H1 (cell line): ENCODE data around the gene SLC19A1. TPM values are rescaled to one million over a fixed set of nuclear protein-coding genes. Genes with fewer than 3 reads are reported as not detected.
A peak's percentile ranks its signal among the peaks of the same experiment; 100 is the strongest.

ENCODE experiments used
- CTCF ChIA-PET: fragments of 300-600 bp; sonication (Branson Sonifier 250); formaldehyde crosslinking; loops from one replicate; lab custom pipeline; 2021; ENCODE audit not compliant: partially characterized antibody; lab: Charles Lee
- POLR2A ChIA-PET: fragments of 300-600 bp; sonication (Branson Sonifier 250); formaldehyde crosslinking; loops from one replicate; lab custom pipeline; 2021; ENCODE audit warnings: inconsistent platforms; ENCODE audit not compliant: partially characterized antibody; lab: Charles Lee
- DNase-seq, 2 experiments: peaks; one replicate each; pipeline versions ENCODE4 v3.0.0 to v3.0.0-alpha.2; 2010 to 2022; ENCODE audit warnings: low spot score in 2 of 2, low read depth in 1 of 2, mixed read lengths in 1 of 2
- FAIRE-seq: peaks from 2 replicates; lab custom pipeline; 2011; peaks lifted over from hg19 to GRCh38; lab: Jason Lieb, UNC
- H2AFZ ChIP-seq: 2 replicates; pipeline ENCODE4 v1.8.1; 2012; ENCODE audit warnings: low read length, inconsistent platforms
- H2AK5ac ChIP-seq: 2 replicates; pipeline ENCODE4 v1.6.1; 2013; ENCODE audit warnings: low read depth, low read length
- H2BK120ac ChIP-seq: replicated peaks from 2 replicates; pipeline ENCODE3; 2013; ENCODE audit warnings: low read depth, low read length, inconsistent platforms
- H2BK12ac ChIP-seq: 2 replicates; pipeline ENCODE4 v1.6.1; 2013; ENCODE audit warnings: low read depth, low read length
- H2BK15ac ChIP-seq: 2 replicates; pipeline ENCODE4 v1.6.1; 2013; ENCODE audit warnings: low read length
- H2BK20ac ChIP-seq: 2 replicates; pipeline ENCODE4 v1.6.1; 2013; ENCODE audit warnings: low read length
- H2BK5ac ChIP-seq: 2 replicates; pipeline ENCODE4 v1.6.1; 2013; ENCODE audit warnings: low read depth, low read length
- H3K14ac ChIP-seq: 2 replicates; pipeline ENCODE4 v1.6.1; 2013; ENCODE audit warnings: inconsistent platforms; ENCODE audit not compliant: insufficient read length
- H3K18ac ChIP-seq: 2 replicates; pipeline ENCODE4 v1.6.1; 2013; ENCODE audit warnings: low read length; ENCODE audit errors: extremely low read depth
- H3K23ac ChIP-seq: 2 replicates; pipeline ENCODE4 v1.6.1; 2013; ENCODE audit warnings: inconsistent platforms; ENCODE audit not compliant: insufficient read length
- H3K23me2 ChIP-seq: 2 replicates; pipeline ENCODE4 v1.6.1; 2013; ENCODE audit warnings: low read depth, low read length
- H3K27ac ChIP-seq: 2 replicates; pipeline ENCODE4 v1.6.1; 2011; ENCODE audit warnings: low read depth, low read length, inconsistent platforms
- H3K27me3 ChIP-seq, 4 experiments: replicated peaks in 1 of 4; 1 replicate in 1 of 4; 2 replicates in 3 of 4; pipeline versions ENCODE4 v1.6.1 to v1.8.1; 2011 to 2013; ENCODE audit warnings: low read length in 3 of 4, mild to moderate bottlenecking in 3 of 4, inconsistent platforms in 2 of 4, mixed read lengths in 2 of 4, moderate library complexity in 1 of 4; ENCODE audit not compliant: control insufficient read depth in 3 of 4, insufficient read depth in 3 of 4; ENCODE audit errors: extremely low read depth in 1 of 4
- H3K36me3 ChIP-seq, 4 experiments: 2 replicates each; pipeline versions ENCODE4 v1.6.1 to v1.8.1; 2011 to 2013; ENCODE audit warnings: mild to moderate bottlenecking in 4 of 4, low read length in 3 of 4, moderate library complexity in 2 of 4, control low read depth in 1 of 4, inconsistent platforms in 1 of 4; ENCODE audit not compliant: insufficient read depth in 4 of 4, control insufficient read depth in 2 of 4
- H3K4ac ChIP-seq: replicated peaks from 2 replicates; pipeline ENCODE3; 2013; ENCODE audit warnings: low read length, low read depth, mixed read lengths, inconsistent platforms; ENCODE audit not compliant: insufficient read length
- H3K4me1 ChIP-seq, 4 experiments: replicated peaks in 1 of 4; 1 replicate in 1 of 4; 2 replicates in 3 of 4; pipeline versions ENCODE4 v1.6.1 to v1.8.1; 2011 to 2013; ENCODE audit warnings: low read length in 3 of 4, inconsistent platforms in 2 of 4, mixed read lengths in 1 of 4; ENCODE audit not compliant: insufficient read depth in 4 of 4, control insufficient read depth in 3 of 4
- H3K4me2 ChIP-seq, 2 experiments: 2 replicates each; pipeline versions ENCODE4 v1.6.1 to v1.8.1; 2011 to 2013; ENCODE audit warnings: low read depth in 2 of 2, low read length in 2 of 2, control low read depth in 1 of 2, inconsistent platforms in 1 of 2, mild to moderate bottlenecking in 1 of 2; ENCODE audit not compliant: insufficient read depth in 1 of 2
- H3K4me3 ChIP-seq, 4 experiments: fragments of 200-600, 300-600 bp in 1 of 4; sonication (generic), shearing (Covaris generic), sonication (Bioruptor Twin) in 1 of 4; 2 replicates each; pipeline versions ENCODE4 v1.5.1 to v1.8.1; 2011 to 2016; ENCODE audit warnings: low read length in 4 of 4, low read depth in 3 of 4, control low read depth in 2 of 4, inconsistent platforms in 2 of 4, mild to moderate bottlenecking in 2 of 4, mixed read lengths in 1 of 4, moderate library complexity in 1 of 4; ENCODE audit not compliant: insufficient read depth in 2 of 4; ENCODE audit errors: extremely low read depth in 1 of 4
- H3K56ac ChIP-seq: replicated peaks from 2 replicates; pipeline ENCODE3; 2013; ENCODE audit warnings: low read depth, mild to moderate bottlenecking, mixed read lengths, low read length, inconsistent platforms; ENCODE audit not compliant: insufficient read length
- H3K79me1 ChIP-seq: 2 replicates; pipeline ENCODE4 v1.6.1; 2013; ENCODE audit warnings: low read depth, low read length, control low read depth
- H3K79me2 ChIP-seq, 2 experiments: 2 replicates each; pipeline versions ENCODE4 v1.6.1 to v1.8.1; 2012 to 2013; ENCODE audit warnings: low read length in 2 of 2, mild to moderate bottlenecking in 2 of 2, inconsistent platforms in 1 of 2; ENCODE audit not compliant: insufficient read depth in 2 of 2, control insufficient read depth in 1 of 2
- H3K9ac ChIP-seq, 4 experiments: replicated peaks in 1 of 4; 1 replicate in 1 of 4; 2 replicates in 3 of 4; pipeline versions ENCODE4 v1.6.1 to v1.8.1; 2011 to 2013; ENCODE audit warnings: low read depth in 3 of 4, low read length in 3 of 4, control low read depth in 2 of 4, mild to moderate bottlenecking in 2 of 4, moderate library complexity in 2 of 4, inconsistent platforms in 1 of 4; ENCODE audit errors: extremely low read depth in 1 of 4
- H3K9me3 ChIP-seq, 2 experiments: 2 replicates each; pipeline versions ENCODE4 v1.6.1 to v1.8.1; 2012 to 2013; ENCODE audit warnings: mild to moderate bottlenecking in 2 of 2, moderate library complexity in 2 of 2, control low read depth in 1 of 2, inconsistent platforms in 1 of 2, low read depth in 1 of 2, low read length in 1 of 2, mixed read lengths in 1 of 2; ENCODE audit not compliant: insufficient read depth in 2 of 2
- H4K20me1 ChIP-seq, 2 experiments: replicated peaks in 1 of 2; 2 replicates each; pipeline versions ENCODE3 to v1.8.1; 2011 to 2013; ENCODE audit warnings: inconsistent platforms in 2 of 2, low read length in 2 of 2, mild to moderate bottlenecking in 1 of 2; ENCODE audit not compliant: insufficient read depth in 2 of 2, control insufficient read depth in 1 of 2
- H4K5ac ChIP-seq: 2 replicates; pipeline ENCODE4 v1.6.1; 2013; ENCODE audit warnings: low read length, low read depth, mixed read lengths, inconsistent platforms; ENCODE audit not compliant: insufficient read length
- H4K8ac ChIP-seq: 2 replicates; pipeline ENCODE4 v1.8.0; 2013; ENCODE audit warnings: mild to moderate bottlenecking, moderate library complexity, low read length, inconsistent platforms; ENCODE audit not compliant: insufficient read depth; ENCODE audit errors: extremely low read depth
- H4K91ac ChIP-seq: replicated peaks from 2 replicates; pipeline ENCODE3; 2013; ENCODE audit warnings: low read length, mixed read lengths, inconsistent platforms; ENCODE audit not compliant: insufficient read length
- CREB1 ChIP-seq: IDR thresholded peaks from 2 replicates; pipeline ENCODE4 v1.6.1; 2012; ENCODE audit warnings: inconsistent platforms
- EGR1 ChIP-seq: IDR thresholded peaks from 2 replicates; pipeline ENCODE4 v1.6.1; 2011; ENCODE audit warnings: low read depth, low read length, borderline replicate concordance
- MAFK ChIP-seq: IDR thresholded peaks from 2 replicates; pipeline ENCODE4 v1.6.1; 2012; ENCODE audit warnings: low read depth, mild to moderate bottlenecking, improper control_type of control experiment, low read length
- POLR2AphosphoS5 ChIP-seq: IDR thresholded peaks from 2 replicates; pipeline ENCODE4 v1.6.1; 2011; ENCODE audit warnings: low read depth, low read length
- RAD21 ChIP-seq, 2 experiments: IDR thresholded peaks in 1 of 2; conservative IDR thresholded peaks in 1 of 2; 2 replicates each; pipeline ENCODE4 v1.6.1; 2011; ENCODE audit warnings: low read depth in 2 of 2, low read length in 2 of 2, improper control_type of control experiment in 1 of 2, inconsistent platforms in 1 of 2, mild to moderate bottlenecking in 1 of 2, moderate library complexity in 1 of 2
- SAP30 ChIP-seq: fragments of 300-600 bp; sonication (generic); IDR thresholded peaks from 2 replicates; pipeline ENCODE4 v1.7.1; 2012; ENCODE audit warnings: low read length, moderate library complexity, mild to moderate bottlenecking, inconsistent platforms; ENCODE audit not compliant: insufficient read depth, insufficient replicate concordance
- SP4 ChIP-seq: IDR thresholded peaks from 2 replicates; pipeline ENCODE4 v1.6.1; 2012; ENCODE audit warnings: low read length, inconsistent platforms
- TEAD4 ChIP-seq: IDR thresholded peaks from 2 replicates; pipeline ENCODE4 v1.6.1; 2012; ENCODE audit warnings: low read depth, low read length, inconsistent platforms, mixed read lengths
- WGBS, 2 experiments: shearing (Covaris generic) in 1 of 2; methylation state at CpG; one replicate each; pipeline versions ENCODE4 v1.1.6 to v1.1.7; 2013 to 2015; ENCODE audit warnings: low lambda C conversion rate in 2 of 2, mixed read lengths in 2 of 2, inconsistent platforms in 1 of 2, low coverage in 1 of 2, missing lambda C conversion rate in 1 of 2; ENCODE audit not compliant: insufficient replicate concordance in 2 of 2, insufficient coverage in 1 of 2, insufficient read length in 1 of 2; ENCODE audit errors: extremely low coverage in 1 of 2, missing lambda C conversion rate in 1 of 2; 5-methylcytosine and 5-hydroxymethylcytosine counted together
- polyA plus RNA-seq, 7 experiments: library from polyadenylated mRNA; depleted of rRNA in 3 of 7; stranded (reverse) in 5 of 7; unstranded in 2 of 7; fragments of >200 nt in 5 of 7; fragments of 200-250 nt in 2 of 7; gene quantifications; 1 replicate in 5 of 7; 2 replicates in 1 of 7; 4 replicates in 1 of 7; pipeline versions ENCODE4 v1.2.1 to v1.2.3, GENCODE V29; 2011 to 2013; ENCODE audit warnings: missing spikeins in 2 of 7, mixed read lengths in 2 of 7
- total RNA-seq: library from RNA; stranded (reverse); fragmentation: NEBNext Ultra II Directional; extraction: Animal tissue kit (Norgen Biotek cat#: 25700); gene quantifications from 2 replicates; pipeline ENCODE4 v1.2.1, GENCODE V29; 2021
- TF ChIP-seq, protein P1 (sequence below): IDR thresholded peaks from 2 replicates; pipeline ENCODE4 v1.6.1; 2012; ENCODE audit warnings: low read length, inconsistent platforms

Gene SLC19A1
- total and polyA plus RNA-seq, 2 of the 8 experiments (the other 6 are each of a cell fraction or from before 2014, with no cell fraction given): 31.6 to 43.8 TPM

DNA sequence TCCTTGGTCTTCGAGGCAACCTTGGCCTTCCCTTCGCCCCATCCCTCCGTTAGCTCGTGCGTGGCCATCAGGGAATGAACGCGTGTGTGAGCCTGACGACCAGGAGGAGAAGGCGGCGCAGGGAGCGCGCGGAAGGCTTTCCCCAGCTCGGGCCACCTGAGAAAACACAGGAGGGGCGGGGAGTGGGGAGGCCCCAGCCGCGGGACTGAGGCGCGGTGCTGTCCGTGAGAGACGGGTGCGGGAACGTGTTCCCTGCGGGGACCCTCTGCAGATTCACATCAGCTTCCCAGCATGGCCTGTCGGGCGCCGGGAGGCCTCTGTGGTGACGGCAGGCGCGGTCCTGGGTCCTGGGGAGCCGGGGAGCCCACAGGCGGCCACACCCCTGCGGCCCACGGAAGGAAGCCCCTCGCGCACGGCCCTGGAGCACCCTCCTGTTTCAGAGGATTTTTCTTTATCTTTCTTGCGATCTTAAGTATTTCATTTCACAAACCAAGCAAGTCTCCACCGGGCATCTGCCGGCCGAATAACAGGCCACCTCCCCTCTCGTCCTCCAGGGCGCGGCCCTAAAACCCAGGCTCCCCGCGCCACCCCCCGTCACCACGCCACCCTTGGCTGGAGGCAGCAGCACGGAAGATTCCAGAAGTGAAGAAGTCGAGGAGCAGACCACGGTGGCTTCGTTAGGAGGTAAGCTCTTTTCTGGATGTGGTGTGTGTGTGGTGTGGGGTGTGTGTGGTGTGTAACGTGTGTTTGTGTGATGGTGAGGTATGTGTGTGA is 66.3 kb downstream of the SLC19A1 start:
- Histone ChIP-seq H3K79me2 (peaks cover 0 to 17% of the 10 kb centered on the region in 2 experiments; a peak in 1 of 4 replicates), H3K23me2 (peaks cover 10% of the 10 kb centered on the region), H2BK5ac (no peak overlapping the region), H3K4ac (no peak overlapping the region), H4K20me1 (peaks cover 19 to 26% of the 10 kb centered on the region in 2 experiments), H2BK12ac (peak overlapping the region; percentile 12; the same call in 1 of the 2 replicates), H2AFZ (no peak overlapping the region), H2BK20ac (no peak overlapping the region), H3K23ac (no peak overlapping the region), H3K27ac (no peak overlapping the region), H4K91ac (peak overlapping the region; percentile 91), H3K27me3 (no peaks in the 10 kb centered on the region), H2BK120ac (no peak overlapping the region), H3K4me3 (no peak overlapping the region), H3K9me3 (peaks cover 3 to 4% of the 10 kb centered on the region in 2 experiments; a peak in 2 of 4 replicates), H3K14ac (no peak overlapping the region), H2BK15ac (no peak overlapping the region), H3K18ac (no peak overlapping the region), H3K4me2 (no peak overlapping the region), H3K36me3 (peaks cover 7 to 67% (median 36%) of the 10 kb centered on the region in 4 experiments), H3K9ac (no peak overlapping the region), H2AK5ac (no peak overlapping the region), H4K5ac (no peak overlapping the region), H3K56ac (no peak overlapping the region), H3K4me1 (no peaks in the 10 kb centered on the region; a peak in 1 of 7 replicates), H4K8ac (0 out of 2 replicates have a peak overlapping the region, but pooled peaks have one; percentile 57), H3K79me1 (peaks cover 10% of the 10 kb centered on the region)
- FAIRE-seq (no peak), DNase-seq (no peak)
- CTCF ChIA-PET: interaction anchor here (0.7 to 1.3 kb wide), 8 partner anchors 9 to 338 kb away, joined by 3 to 4 read pairs (median 3); no protein-coding TSS in a partner anchor
- 96 to 100% methylated on average over 1 to 52 of the region's 53 CpGs for WGBS, 2 experiments
- POLR2A ChIA-PET: interaction anchor here (1.0 to 1.9 kb wide), 2 partner anchors 12 to 29 kb away, joined by 4 to 5 read pairs; no protein-coding TSS in a partner anchor
- no peak for TF ChIP-seq CREB1
- TF ChIP-seq RAD21 (IDR thresholded peaks at IDR 0.05 in 1 of 2, conservative IDR thresholded peaks at IDR 0.05 in 1 of 2; ENCODE audit: low read depth in 2 of 2, low read length in 2 of 2): no peak
- TF ChIP-seq SP4: no peak
- TF ChIP-seq, protein P1, sequence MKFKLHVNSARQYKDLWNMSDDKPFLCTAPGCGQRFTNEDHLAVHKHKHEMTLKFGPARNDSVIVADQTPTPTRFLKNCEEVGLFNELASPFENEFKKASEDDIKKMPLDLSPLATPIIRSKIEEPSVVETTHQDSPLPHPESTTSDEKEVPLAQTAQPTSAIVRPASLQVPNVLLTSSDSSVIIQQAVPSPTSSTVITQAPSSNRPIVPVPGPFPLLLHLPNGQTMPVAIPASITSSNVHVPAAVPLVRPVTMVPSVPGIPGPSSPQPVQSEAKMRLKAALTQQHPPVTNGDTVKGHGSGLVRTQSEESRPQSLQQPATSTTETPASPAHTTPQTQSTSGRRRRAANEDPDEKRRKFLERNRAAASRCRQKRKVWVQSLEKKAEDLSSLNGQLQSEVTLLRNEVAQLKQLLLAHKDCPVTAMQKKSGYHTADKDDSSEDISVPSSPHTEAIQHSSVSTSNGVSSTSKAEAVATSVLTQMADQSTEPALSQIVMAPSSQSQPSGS: no peak
- TF ChIP-seq POLR2AphosphoS5: no peak
- TF ChIP-seq MAFK: no peak
- TF ChIP-seq TEAD4: no peak
- TF ChIP-seq SAP30: no peak
- no peak for TF ChIP-seq EGR1
